ENCODE results near the gene PDZRN4. TPM values are rescaled to one million over a fixed set of nuclear protein-coding genes. Genes with fewer than 3 reads are reported as not detected.
"Not testable (repeated sequence)": the region's sequence is repeated elsewhere in the genome, so short reads cannot be mapped to it uniquely, and the experiment has no call there.

The PDZRN4 gene
- total RNA-seq = not detected
- long read RNA-seq = 0 reads

DNA sequence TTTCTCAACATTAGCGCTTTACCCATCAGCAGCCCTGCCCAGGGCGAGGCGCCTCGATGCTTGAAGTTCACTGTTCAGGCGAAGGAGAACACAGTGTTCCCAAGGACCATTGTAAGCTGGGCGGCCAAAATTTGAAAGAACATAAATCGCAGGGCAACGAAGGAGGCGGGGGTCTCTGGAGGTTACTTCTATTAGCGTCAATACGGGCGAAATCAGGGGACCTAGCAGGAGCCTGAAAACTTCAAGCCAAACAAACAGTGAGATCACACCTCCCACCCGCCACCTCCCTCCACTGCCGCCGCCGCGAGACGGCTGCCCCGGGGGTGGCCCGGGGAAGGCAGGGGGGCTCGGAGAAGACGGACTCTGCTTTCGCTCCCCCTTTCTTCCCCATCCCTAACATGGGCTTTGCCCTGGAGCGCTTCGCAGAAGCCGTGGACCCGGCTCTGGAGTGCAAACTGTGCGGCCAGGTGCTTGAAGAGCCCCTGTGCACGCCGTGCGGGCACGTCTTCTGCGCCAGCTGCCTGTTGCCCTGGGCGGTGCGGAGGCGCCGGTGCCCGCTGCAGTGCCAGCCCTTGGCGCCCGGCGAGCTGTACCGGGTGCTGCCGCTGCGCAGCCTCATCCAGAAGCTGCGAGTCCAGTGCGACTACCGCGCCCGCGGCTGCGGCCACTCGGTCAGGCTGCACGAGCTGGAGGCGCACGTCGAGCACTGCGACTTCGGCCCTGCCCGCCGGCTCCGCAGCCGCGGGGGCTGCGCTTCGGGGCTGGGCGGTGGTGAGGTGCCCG, at the start of gene PDZRN4:
PDZRN4 (plus strand) TSS at position 263 of the 783 bp plus-strand sequence.
- intact Hi-C loops (cut with DNase I) = no loop called here
- DNase-seq = no peak

DNA sequence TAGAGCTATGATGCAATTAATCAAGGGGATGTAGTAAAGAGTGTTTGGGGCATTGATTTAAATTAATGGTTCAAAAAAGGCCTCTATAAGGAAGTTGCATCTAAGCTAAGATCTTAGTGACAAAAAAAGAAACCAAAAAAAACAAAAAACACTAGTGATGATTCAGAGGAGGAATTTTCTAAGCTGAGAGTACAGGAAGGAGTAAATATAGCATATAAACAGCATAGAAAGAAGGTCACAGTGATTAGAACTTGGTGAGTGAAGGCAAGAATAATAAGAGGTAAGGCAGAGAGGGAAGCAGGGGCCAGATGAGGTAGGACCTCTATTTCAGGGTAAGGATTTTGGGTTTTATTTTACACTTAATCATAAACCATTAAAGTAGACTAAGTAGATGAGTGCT, 48.0 kb upstream of the PDZRN4 start:
- no peak for ATAC-seq (ENCODE audit: poor library complexity)
- intact Hi-C loops (cut with DNase I) = no loop called here
- DNase-seq = no peak

More for the DNA sequence above, at the start of gene PDZRN4:
- ATAC-seq (ENCODE audit: poor library complexity) = no peak

DNA sequence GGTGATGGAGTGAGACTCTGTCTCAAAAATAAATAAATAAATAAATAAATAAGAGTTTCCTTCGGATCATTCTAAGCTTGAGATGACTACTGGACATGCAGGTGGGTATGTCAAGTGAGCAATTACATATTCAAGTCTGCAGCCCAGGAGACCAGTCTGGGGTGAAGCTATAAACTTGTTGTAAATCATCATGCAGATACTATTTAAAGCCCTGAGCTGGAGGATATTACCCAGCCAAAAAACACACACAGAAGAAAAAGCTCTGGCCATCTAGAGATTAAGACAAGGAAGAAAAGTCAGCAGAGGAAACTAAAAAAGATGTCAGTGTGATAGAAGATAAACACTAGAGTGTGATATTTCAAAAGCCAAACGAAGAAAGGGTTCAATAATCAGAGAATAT, 47.0 kb upstream of the PDZRN4 start:
- DNase-seq (no peak), ATAC-seq (ENCODE audit: poor library complexity) (no peak)
- intact Hi-C loops (cut with DNase I) = no loop called here

DNA sequence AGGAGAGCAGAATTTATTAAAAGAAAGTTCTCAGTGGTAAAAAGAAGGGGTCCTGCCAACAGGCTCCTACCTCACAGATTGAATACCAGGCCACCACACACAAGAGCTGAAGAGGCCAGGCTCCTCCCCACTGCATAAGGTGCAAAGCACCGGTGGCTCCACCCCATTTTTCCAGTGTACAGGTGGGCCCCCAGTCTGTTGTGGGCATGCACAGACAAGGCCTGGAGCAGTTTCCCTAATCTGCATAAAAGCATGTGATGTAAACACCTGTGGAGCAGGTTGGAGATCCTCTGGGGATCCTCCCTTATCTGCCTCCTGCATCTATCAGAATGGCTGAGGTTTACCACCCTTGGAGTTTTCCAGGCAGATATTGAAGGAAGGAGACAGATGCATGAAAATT, 45.7 kb upstream of the PDZRN4 start:
- DNase-seq (no peak), ATAC-seq (ENCODE audit: poor library complexity) (no peak)
- intact Hi-C loops (cut with DNase I) = no loop called here

DNA sequence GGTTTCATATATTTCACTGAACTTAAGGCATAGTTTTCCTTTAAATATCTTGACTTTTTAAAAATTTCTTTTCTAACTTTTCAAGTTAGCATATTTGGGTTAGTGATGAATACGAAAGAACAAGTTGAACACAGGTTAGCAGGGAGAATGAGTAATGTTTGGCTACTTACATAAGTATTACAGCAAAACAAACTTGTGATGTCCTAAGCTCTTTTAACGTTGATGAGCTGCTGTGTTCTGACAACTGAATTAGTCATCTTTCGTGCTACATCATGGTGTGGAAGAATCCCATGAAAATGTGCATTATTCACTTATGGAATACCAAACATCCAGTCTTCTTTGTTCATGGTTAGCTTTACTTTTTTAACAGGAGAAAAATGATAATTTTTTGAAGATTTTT, 36.3 kb upstream of the PDZRN4 start:
- DNase-seq (no peak), ATAC-seq (ENCODE audit: poor library complexity) (no peak)
- intact Hi-C loops (cut with DNase I) = no loop called here

DNA sequence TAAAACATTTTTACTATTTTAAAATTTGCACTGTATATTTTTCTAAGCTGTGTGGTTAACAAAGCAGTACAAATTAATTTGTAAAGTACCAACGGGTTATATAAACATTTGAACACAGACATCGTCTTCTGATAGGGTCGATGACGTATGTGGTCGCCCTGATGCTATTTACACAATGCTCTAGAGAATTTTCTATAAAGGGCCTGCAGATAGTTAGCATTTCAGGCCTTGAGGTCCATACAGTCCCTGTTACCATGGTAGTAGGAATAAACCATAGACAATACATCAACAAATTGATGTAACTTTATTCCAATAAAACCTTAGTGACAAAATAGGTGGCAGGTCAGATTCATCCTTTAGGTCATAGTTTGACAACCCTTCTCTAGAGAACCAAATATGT, 25.7 kb upstream of the PDZRN4 start:
- DNase-seq (no peak), ATAC-seq (ENCODE audit: poor library complexity) (no peak)
- intact Hi-C loops (cut with DNase I) = no loop called here

DNA sequence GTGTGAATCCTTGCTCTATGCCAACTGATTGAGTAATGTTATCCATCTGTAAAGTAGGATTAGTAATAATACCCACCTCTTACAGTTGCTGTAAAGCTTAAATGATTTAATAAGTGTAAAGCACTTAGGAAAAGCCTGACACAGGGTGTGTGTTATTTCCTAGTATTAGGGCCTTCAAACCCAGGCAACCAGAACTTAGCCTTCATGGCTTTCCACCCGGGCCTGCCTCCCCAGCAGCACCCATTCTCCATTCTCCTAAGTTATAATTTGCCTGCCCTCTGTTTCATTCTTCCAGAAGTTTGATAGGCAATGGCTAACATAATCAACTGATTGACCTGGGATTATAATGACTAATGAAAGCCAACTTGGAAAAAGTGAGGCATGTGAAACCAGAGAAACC, 20.4 kb upstream of the PDZRN4 start:
- ATAC-seq (ENCODE audit: poor library complexity) (no peak), DNase-seq (no peak)
- intact Hi-C loops (cut with DNase I) = no loop called here

DNA sequence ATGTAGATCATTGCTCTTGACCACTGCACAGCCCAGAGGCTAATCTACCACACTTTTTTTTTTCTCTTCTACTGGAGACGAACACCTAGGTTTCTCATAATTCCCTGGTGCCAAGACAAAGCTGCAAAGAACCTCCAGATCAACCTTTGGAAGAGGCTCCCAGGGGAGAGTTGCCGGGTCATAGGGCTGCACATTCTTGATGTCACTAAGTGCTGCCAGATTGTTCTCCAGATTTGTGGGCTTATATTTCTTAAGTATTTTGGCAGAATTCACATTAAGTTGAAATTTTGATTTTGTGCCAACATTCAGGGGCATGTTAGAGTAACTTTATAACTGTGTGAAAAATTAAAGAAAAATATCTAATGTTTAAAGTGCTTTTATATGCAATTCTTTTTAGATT, 13.5 kb upstream of the PDZRN4 start:
- ATAC-seq (ENCODE audit: poor library complexity) (no peak), DNase-seq (no peak)
- intact Hi-C loops (cut with DNase I) = no loop called here

DNA sequence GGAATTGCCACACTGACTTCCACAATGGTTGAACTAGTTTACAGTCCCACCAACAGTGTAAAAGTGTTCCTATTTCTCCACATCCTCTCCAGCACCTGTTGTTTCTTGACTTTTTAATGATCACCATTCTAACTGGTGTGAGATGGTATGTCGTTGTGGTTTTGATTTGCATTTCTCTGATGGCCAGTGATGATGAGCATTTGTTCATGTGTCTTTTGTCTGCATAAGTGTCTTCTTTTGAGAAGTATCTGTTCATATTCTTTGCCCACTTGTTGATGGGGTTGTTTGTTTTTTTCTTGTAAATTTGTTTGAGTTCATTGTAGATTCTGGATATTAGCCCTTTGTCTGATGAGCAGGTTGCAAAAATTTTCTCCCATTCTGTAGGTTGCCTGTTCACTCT, 8.6 kb upstream of the PDZRN4 start:
- DNase-seq; intact Hi-C loops (cut with DNase I); ATAC-seq (ENCODE audit: poor library complexity): not testable (repeated sequence)

DNA sequence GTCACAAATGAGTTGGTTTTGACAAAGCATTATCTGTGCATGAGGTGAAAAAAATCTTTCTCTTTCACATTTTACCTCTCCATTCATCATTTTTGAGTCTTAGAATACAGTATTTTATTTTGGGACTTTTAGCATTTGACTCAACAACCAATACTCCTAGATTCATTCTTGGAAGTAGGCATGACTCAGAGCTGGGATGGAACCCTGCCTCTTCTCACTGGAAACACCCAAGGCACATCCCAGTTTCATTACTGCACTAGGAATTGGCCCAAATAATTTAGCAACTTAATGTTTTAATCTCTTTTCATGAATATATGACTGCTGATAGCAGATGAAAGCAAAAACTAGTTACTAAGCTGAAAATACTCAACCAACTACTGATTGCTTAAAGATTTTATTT, 3.3 kb upstream of the PDZRN4 start:
- no peak for ATAC-seq (ENCODE audit: poor library complexity)
- intact Hi-C loops (cut with DNase I) = no loop called here
- DNase-seq = no peak

DNA sequence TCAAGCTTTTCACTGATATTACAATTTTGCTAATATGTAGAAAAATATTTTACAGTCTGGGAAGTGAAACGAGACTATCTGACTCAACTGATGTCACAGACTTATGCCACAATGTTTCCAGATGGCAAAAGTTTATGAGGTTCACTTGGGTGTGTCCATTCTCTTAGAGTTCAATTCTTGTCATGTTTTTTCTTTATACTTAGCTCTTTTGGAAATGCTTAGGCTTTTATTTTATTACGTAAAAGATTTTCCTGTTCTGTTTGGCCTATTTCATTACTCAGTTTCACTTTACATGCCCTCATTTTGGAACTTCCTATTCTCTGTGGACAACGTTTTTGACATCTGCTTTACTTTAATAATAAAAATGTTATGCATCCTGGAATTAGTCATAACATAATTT, 2.1 kb upstream of the PDZRN4 start:
- DNase-seq (no peak), ATAC-seq (ENCODE audit: poor library complexity) (no peak)
- intact Hi-C loops (cut with DNase I) = no loop called here

DNA sequence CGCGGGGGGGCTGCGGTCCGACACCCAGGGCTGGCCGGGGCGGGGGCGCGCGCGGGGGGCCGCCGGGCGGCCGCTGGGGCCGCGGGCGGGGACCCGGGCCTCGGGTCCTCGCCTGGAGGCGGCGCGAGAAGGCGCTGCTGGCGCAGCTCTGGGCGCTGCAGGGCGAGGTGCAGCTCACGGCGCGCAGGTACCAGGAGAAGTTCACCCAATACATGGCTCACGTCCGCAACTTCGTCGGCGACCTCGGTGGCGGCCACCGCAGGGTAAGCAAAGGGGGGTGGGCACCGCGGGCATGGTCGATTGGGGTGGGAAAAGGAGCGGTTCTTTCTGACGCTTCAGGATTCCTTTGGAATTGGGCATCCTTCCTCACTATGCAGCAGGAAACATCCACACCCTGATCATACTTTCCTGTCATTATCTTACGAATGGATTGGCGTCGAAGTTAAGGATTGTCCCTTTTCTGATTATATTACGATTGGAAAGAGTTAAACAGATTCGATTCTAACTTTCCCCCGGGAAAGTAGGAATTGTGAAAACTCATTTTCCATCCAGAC, 798 bp downstream of the PDZRN4 start:
- no peak for DNase-seq
- intact Hi-C loops (cut with DNase I) = no loop called here
- ATAC-seq (ENCODE audit: poor library complexity) = no peak

DNA sequence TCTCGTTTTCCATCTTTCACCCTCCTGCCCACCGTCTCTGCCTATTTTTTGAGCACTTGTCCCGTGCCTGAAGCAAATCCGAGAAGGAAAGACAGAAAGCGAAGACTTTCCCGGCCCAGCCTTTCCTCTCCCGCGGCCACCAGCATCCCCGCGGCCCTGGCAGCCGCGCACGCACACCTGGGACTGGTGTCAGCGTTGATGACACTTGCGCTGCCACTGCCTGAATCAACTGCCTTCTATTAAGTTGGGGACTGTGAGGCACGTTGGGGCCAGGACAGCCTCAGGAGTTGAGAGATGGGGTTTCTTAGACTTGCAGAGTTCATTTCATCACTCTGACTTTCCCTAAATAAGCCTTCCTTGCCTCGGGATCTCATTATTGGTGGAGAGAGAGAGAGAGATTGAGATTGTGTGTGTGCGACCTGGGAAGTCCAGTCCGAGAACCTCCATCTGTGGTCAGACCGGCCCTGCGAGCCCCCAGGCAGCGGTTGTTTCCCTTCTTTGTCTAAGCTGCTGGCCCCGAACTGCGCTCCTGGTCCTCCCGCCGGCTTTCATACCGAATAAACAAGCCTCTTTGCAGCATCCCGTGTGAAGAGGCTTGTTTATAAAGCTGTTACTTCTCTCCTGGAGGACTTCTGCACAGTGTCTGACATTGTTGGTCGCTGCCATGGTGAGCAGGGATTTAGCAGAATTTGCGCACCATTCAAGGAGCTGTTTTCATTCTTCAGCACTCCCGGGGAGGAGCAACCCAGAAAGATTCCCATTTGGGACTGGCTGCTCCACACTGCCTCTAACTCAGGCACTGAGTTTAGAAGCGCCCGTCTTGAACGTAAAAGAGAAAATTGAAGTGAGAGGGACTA, 1.5 kb downstream of the PDZRN4 start:
- intact Hi-C loops (cut with DNase I) = no loop called here
- ATAC-seq (ENCODE audit: poor library complexity) (peak; percentile 22), DNase-seq (no peak)

DNA sequence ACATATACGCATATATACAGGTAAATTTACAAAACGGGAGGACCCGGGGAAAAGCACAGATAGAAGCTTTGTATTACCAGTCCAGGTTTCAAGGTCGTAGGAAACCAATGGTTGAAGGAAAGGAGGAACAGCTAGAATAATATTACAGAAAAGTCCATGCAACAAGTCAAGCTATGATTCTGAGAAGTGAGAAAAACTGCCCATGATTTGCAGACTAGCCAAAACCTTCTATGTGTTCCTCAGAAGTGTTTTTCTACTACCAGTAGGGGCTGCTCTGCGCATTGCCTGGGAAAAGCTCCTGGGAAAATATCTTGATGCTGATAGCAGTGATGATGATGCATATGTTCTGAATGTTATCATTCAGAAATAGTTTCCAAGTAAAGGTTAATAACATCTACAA, 2.2 kb downstream of the PDZRN4 start:
- no peak for DNase-seq
- ATAC-seq (ENCODE audit: poor library complexity) = no peak
- intact Hi-C loops (cut with DNase I) = no loop called here

DNA sequence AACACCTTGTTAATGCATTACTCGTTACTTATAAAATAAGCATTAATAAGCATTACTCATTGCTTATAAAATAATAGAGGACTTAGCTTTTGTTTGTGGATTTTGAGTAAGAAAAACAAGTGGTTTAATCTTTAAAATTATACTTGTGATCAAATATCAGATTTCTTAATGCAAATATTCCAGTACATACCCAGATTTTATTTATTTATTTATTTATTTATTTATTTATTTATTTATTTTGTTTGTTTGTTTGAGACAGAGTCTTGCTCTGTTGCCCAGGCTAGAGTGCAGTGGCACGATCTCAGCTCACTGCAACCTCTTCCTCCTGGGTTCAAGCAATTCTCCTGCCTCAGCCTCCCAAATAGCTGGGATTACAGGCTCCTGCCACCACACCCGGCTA, 3.4 kb downstream of the PDZRN4 start:
- ATAC-seq (ENCODE audit: poor library complexity); DNase-seq; intact Hi-C loops (cut with DNase I): not testable (repeated sequence)

DNA sequence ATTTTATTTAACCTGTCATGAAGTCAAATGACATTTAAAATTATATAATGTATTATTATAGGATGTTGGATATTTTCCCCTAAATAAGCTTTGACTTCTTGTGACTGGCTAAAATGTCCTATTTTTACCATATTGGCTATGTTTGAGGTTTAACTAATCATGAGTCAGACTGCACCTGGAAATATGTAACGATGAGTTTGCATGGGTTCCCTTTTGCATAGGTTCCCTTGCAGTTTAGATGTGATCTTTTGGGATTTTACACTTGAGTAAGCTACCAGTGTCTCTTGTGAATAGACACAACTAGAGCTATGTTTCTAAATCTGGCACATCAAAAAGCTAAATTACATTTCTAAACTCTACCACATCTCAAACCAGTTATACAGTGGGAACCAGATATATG, 5.2 kb downstream of the PDZRN4 start:
- intact Hi-C loops (cut with DNase I) = no loop called here
- DNase-seq (no peak), ATAC-seq (ENCODE audit: poor library complexity) (no peak)

DNA sequence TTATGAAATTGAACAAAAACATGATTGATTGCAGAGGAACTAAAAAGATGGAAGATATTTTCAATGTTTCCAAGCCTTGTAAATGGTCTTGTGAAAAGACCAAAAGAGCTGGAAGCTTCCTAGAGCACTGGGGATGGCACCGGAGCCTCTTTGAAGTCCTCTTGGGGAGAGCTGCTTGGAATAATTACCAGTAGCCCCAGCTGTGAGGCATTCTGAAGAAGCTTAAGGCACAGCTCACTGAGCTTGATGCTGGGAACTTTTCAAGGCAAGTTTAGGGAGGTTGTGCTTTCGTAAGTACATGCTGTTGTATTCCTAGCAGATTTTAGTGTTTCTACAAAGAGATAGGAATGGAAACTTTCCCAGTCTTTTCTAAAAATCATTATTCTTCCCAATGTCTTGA, 13.9 kb downstream of the PDZRN4 start:
- no peak for ATAC-seq (ENCODE audit: poor library complexity)
- DNase-seq = no peak
- intact Hi-C loops (cut with DNase I) = no loop called here

DNA sequence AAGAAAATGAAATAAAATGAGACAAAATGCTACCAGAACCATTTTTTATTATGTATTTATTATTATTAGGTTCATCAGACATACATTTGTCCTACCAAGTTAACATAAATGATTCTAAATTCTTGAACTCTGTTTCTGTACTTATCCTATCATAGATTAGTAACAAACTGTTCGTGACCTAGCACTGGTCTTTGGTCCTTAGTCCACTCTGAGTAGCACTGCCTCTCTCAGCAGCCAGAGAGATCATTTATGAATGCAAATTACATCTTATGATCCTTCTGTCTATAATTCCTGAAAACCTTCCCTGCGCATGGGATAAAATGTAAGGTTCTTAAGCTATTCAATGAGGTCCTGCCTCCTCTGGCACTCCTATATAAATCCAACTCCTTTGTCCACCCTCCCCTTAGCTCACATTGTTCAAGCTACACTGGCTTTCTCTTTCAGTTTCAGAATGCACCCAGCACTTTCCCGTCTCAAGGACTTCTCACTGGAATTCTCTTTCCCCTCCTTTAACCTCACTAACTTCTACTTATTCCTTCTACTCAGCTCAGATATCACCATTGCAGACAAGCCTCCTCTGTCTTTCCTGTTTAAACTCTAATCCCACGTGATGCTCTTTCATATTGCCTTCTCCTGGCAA, 17.1 kb downstream of the PDZRN4 start:
- ATAC-seq (ENCODE audit: poor library complexity) (no peak), DNase-seq (no peak)
- intact Hi-C loops (cut with DNase I) = no loop called here

DNA sequence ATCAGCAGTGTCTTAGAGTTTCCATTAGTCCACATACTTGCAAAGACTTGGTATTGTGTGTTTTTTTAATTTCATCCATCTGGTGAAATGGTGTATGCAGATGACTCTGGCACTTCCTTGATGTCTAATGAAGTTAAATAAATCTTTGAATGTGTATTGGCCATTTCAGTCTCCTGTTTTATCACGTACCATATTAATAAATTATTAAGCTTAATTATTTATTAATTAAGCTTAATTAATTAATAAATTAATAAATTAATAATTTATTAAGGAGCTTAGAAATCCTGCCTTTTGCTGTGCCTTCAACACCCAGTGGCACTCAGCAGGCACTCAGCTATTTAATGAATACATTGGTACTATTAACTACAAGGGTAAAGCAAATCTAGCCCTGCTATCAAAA, 18.2 kb downstream of the PDZRN4 start:
- DNase-seq (no peak), ATAC-seq (ENCODE audit: poor library complexity) (no peak)
- intact Hi-C loops (cut with DNase I) = no loop called here

All from Right ventricle myocardium superior (tissue), 1 donor.